ENCODE results near the gene HIVEP2. TPM values are rescaled to one million over a fixed set of nuclear protein-coding genes. Genes with fewer than 3 reads are reported as not detected.

HIVEP2 gene
- total RNA-seq, 2 donors from 2014 or later: 1.7 to 2.4 TPM

DNA sequence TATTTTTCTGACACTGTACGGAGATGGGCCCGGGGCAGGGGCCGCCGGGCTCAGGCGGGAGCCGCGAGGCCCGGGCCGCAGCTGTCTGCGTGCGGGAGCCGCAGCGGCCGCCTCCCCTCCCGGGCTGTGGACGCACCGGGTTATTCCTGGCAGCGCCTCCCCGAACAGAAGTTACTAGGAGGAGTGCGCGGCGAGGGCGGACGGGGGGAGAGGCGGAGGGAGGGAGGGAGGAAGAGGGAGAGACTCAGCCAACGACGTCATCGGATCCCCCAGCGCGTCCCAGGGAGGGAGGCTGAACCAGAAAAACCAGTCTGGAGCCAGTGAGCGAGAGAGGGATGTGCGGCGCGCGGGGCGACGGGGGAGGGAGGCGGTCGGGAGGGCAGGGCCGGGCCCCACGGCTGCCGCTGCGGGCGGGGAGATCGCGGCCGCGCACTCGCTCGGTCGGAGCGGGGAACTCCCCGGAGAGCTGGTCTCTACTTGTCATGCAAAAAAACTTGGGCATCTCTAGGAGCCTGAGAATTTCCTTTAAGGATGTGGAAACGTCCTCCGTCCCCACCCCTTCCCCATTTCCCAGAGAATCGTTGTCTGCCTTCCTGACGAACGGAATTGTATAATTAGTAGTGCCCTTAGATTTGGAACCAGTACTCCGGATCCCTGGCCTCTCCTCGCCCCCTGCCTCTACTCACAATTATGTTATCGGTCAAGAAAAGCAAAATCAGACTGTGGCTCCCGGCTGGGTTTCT is 1.4 kb upstream of the HIVEP2 start:
- H3K4me3 ChIP-seq (ENCODE audit: low read length): peak overlapping the region; percentile 84
- Mint-ChIP-seq H3K4me3 (peak overlapping the region; percentile 84), H3K27me3 (ENCODE audit: insufficient read depth) (peaks cover 48% of the 10 kb centered on the region), H3K4me1 (peaks cover 21% of the 10 kb centered on the region), H3K27ac (peak overlapping the region; percentile 77), H3K36me3 (ENCODE audit: low read depth) (no peaks in the 10 kb centered on the region), H3K9me3 (no peaks in the 10 kb centered on the region)
- peak overlapping the region; percentile 88 for H3K27ac ChIP-seq (ENCODE audit: low read depth, low read length)
- peak; percentile 98 for DNase-seq
- WGBS, 2 experiments (ENCODE audit: insufficient coverage in 1 of 2, insufficient read length in 1 of 2): 0 to 2% methylated on average over 12 to 62 of the region's 62 CpGs
- no peaks in the 10 kb centered on the region for H3K9me3 ChIP-seq (ENCODE audit: control insufficient read depth, low read length)
- H3K9ac ChIP-seq (ENCODE audit: extremely low read depth, low read length, poor library complexity, severe bottlenecking): peak overlapping the region; percentile 60
- TF ChIP-seq, protein P1, sequence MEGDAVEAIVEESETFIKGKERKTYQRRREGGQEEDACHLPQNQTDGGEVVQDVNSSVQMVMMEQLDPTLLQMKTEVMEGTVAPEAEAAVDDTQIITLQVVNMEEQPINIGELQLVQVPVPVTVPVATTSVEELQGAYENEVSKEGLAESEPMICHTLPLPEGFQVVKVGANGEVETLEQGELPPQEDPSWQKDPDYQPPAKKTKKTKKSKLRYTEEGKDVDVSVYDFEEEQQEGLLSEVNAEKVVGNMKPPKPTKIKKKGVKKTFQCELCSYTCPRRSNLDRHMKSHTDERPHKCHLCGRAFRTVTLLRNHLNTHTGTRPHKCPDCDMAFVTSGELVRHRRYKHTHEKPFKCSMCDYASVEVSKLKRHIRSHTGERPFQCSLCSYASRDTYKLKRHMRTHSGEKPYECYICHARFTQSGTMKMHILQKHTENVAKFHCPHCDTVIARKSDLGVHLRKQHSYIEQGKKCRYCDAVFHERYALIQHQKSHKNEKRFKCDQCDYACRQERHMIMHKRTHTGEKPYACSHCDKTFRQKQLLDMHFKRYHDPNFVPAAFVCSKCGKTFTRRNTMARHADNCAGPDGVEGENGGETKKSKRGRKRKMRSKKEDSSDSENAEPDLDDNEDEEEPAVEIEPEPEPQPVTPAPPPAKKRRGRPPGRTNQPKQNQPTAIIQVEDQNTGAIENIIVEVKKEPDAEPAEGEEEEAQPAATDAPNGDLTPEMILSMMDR (conservative IDR thresholded peaks at IDR 0.05): no peak
- no peaks in the 10 kb centered on the region for H3K36me3 ChIP-seq (ENCODE audit: control insufficient read depth, insufficient read depth, low read length)
- peaks cover 64% of the 10 kb centered on the region for H3K27me3 ChIP-seq (ENCODE audit: control insufficient read depth, insufficient read depth, low read length, poor library complexity, severe bottlenecking)
- H3K4me1 ChIP-seq (ENCODE audit: control insufficient read depth, insufficient read depth, low read length): no peaks in the 10 kb centered on the region

DNA sequence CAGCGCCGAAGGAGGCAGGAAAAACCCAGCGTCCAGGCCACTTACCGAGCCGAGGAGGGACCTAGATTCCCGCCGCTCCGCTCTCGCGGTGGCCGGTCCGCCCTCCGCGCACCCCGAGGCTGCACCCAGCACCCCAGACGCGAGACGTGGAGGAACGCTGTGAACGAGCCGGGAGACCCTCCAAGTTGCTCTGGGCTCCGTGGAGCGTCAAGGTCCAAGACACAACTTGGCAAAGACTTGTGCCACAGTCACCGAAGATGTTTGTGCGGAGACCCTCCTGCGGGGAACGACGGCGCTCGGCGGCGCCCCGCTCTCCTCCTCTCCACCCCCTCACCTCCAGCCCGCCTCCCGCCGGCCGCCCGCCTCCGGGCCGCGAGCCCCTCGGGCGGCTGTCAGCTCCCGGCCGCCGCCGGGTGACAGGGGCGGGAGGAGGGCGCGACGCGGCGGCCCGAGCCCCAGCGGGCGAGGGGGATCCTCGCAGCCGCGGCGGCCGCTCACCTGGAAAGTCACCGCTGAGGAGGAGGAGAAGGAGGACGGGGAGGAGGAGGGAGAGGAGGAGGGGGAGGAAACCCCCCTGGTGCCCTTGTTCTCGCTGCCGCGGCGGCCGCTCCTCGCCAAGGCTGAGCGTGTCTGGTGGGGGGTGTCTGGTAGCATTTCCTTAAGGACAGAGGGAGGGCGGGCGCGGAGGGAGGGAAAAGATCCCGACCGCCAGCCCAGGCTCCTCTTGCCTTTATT is 637 bp upstream of the HIVEP2 start:
- peak overlapping the region; percentile 88 for H3K27ac ChIP-seq (ENCODE audit: low read depth, low read length)
- Mint-ChIP-seq H3K27me3 (ENCODE audit: insufficient read depth) (peaks cover 41% of the 10 kb centered on the region), H3K36me3 (ENCODE audit: low read depth) (no peaks in the 10 kb centered on the region), H3K9me3 (no peaks in the 10 kb centered on the region), H3K4me3 (peak overlapping the region; percentile 84), H3K27ac (peak overlapping the region; percentile 91), H3K4me1 (peaks cover 21% of the 10 kb centered on the region)
- 0% methylated on average over 17 to 75 of the region's 75 CpGs for WGBS, 2 experiments (ENCODE audit: insufficient coverage in 1 of 2, insufficient read length in 1 of 2)
- peak overlapping the region; percentile 84 for H3K4me3 ChIP-seq (ENCODE audit: low read length)
- H3K9ac ChIP-seq (ENCODE audit: extremely low read depth, low read length, poor library complexity, severe bottlenecking): peak overlapping the region; percentile 60
- no peaks in the 10 kb centered on the region for H3K4me1 ChIP-seq (ENCODE audit: control insufficient read depth, insufficient read depth, low read length)
- DNase-seq: peak; percentile 84
- no peaks in the 10 kb centered on the region for H3K9me3 ChIP-seq (ENCODE audit: control insufficient read depth, low read length)
- H3K27me3 ChIP-seq (ENCODE audit: control insufficient read depth, insufficient read depth, low read length, poor library complexity, severe bottlenecking): peaks cover 57% of the 10 kb centered on the region
- TF ChIP-seq, protein P1 (conservative IDR thresholded peaks at IDR 0.05): no peak
- no peaks in the 10 kb centered on the region for H3K36me3 ChIP-seq (ENCODE audit: control insufficient read depth, insufficient read depth, low read length)

DNA sequence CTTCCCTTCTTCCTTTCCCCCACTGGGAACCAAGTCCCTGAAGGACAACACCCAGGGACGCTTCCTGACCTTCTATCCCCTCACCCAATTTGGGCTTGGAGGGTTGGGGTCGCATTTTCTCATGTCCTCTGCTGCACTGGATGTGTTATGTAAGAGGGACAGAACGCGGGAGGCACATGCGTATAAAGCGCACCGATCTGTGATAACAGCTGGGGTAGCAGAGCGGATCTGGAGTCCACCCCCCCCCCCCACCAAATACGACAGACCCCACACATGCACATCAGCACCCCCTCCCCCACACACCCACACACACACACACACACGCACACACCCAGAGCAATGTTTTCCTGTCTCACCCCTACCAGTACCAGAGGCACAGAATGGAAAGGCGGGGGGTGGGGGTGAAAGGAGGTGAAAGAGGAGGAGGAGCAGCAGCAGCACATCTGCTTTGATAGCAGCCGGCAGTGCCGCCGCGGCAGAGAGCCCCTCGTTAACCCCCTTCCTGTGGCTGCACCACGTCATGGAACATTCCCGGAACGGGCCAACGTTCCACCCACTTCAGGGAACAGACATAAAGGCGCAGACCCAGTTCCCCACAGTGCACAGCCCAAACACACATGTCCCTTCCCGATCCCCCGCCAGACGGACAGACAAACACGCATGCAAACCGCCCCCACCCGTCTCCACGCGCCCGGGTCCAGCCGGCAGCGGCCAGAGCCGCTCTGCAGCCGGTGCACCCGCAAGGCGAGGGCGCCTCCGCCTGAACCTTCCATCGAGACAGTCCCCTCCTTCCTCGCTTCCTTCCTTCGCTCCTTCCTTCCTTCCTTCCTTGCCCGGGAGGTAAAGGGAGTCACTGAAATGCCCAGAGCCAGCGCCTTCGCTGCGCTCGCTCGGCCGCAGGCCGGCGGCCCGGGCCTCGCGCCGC is 590 bp downstream of the HIVEP2 start:
- Histone ChIP-seq H3K36me3 (ENCODE audit: control insufficient read depth, insufficient read depth, low read length) (no peaks in the 10 kb centered on the region), H3K9me3 (ENCODE audit: control insufficient read depth, low read length) (no peaks in the 10 kb centered on the region), H3K9ac (ENCODE audit: extremely low read depth, low read length, poor library complexity, severe bottlenecking) (peak overlapping the region; percentile 82), H3K27ac (ENCODE audit: low read depth, low read length) (peak overlapping the region; percentile 96), H3K4me1 (ENCODE audit: control insufficient read depth, insufficient read depth, low read length) (no peaks in the 10 kb centered on the region), H3K4me3 (ENCODE audit: low read length) (peak overlapping the region; percentile 89), H3K27me3 (ENCODE audit: control insufficient read depth, insufficient read depth, low read length, poor library complexity, severe bottlenecking) (peaks cover 48% of the 10 kb centered on the region)
- peak overlapping the region; percentile 84 for H3K4me3 Mint-ChIP-seq
- H3K27ac Mint-ChIP-seq: peak overlapping the region; percentile 90
- no peaks in the 10 kb centered on the region for H3K9me3 Mint-ChIP-seq
- TF ChIP-seq, protein P1 (conservative IDR thresholded peaks at IDR 0.05): no peak
- no peaks in the 10 kb centered on the region for H3K36me3 Mint-ChIP-seq (ENCODE audit: low read depth)
- H3K27me3 Mint-ChIP-seq (ENCODE audit: insufficient read depth): peaks cover 31% of the 10 kb centered on the region
- peak; percentile 86 for DNase-seq
- WGBS, 2 experiments (ENCODE audit: insufficient coverage in 1 of 2, insufficient read length in 1 of 2): 0 to 1% methylated on average over 20 to 46 of the region's 54 CpGs
- H3K4me1 Mint-ChIP-seq: peaks cover 15% of the 10 kb centered on the region

Measured in endodermal cell (in vitro differentiated cells).